Measurements from ENCODE around the gene GAB2.

DNA sequence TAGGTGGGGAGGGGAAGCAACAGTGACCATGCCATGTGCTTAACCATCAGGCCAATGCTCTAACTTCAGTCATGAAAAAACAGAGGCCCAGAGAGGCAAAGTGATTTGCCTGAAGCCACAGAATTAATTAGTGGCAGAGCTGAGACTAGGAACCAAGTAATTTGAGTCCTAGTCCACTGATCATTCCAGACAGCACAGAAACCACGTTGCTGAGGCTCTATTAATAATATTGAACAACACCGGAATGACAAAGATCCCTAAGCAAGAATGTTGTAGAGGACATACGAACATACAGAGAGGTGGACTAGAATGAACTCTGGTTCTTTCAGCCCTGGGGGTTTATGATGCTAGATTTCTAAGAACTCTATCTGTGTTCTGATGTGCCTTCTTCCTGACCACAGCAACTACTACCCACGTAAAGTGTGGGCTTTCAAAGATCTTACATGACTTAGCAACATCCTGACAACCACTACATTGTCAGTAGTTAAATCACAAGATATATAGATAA is 92.3 kb downstream of the GAB2 start:
- TF ChIP-seq CTCF (IDR thresholded peaks at IDR 0.05) (no peak), POLR2A (IDR thresholded peaks at IDR 0.05; ENCODE audit: low read depth) (no peak), POLR2AphosphoS5 (IDR thresholded peaks at IDR 0.05) (no peak)
